ENCODE data around the gene ZGLP1. TPM values are rescaled to one million over a fixed set of nuclear protein-coding genes. Genes with fewer than 3 reads are reported as not detected.

ZGLP1 gene
- total and polyA plus RNA-seq, 8 donors, result 2.8 to 11.9 (median 6.9) TPM

- peak in 1 of 4 donors; percentile 85 for DNase-seq
- no peaks in the 10 kb centered on the region for H3K9me3 ChIP-seq
- TF ChIP-seq, protein P1, sequence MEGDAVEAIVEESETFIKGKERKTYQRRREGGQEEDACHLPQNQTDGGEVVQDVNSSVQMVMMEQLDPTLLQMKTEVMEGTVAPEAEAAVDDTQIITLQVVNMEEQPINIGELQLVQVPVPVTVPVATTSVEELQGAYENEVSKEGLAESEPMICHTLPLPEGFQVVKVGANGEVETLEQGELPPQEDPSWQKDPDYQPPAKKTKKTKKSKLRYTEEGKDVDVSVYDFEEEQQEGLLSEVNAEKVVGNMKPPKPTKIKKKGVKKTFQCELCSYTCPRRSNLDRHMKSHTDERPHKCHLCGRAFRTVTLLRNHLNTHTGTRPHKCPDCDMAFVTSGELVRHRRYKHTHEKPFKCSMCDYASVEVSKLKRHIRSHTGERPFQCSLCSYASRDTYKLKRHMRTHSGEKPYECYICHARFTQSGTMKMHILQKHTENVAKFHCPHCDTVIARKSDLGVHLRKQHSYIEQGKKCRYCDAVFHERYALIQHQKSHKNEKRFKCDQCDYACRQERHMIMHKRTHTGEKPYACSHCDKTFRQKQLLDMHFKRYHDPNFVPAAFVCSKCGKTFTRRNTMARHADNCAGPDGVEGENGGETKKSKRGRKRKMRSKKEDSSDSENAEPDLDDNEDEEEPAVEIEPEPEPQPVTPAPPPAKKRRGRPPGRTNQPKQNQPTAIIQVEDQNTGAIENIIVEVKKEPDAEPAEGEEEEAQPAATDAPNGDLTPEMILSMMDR (IDR thresholded peaks at IDR 0.05), result no peak
- no peaks in the 10 kb centered on the region for H3K36me3 ChIP-seq
- peaks cover 31 to 92% of the 10 kb centered on the region in 2 donors for H3K27me3 ChIP-seq
- H3K4me1 ChIP-seq, result peaks cover 34 to 79% of the 10 kb centered on the region in 2 donors
- ATAC-seq, result no peak
- intact Hi-C loops (cut with DNase I), result no loop called here
- no peak overlapping the region for H3K27ac ChIP-seq
- H3K4me3 ChIP-seq, result peak overlapping the region; percentile 48
Measured at GRCh38 chr19:10292789-10293636, 16.6 kb downstream of the ZGLP1 start.

DNA sequence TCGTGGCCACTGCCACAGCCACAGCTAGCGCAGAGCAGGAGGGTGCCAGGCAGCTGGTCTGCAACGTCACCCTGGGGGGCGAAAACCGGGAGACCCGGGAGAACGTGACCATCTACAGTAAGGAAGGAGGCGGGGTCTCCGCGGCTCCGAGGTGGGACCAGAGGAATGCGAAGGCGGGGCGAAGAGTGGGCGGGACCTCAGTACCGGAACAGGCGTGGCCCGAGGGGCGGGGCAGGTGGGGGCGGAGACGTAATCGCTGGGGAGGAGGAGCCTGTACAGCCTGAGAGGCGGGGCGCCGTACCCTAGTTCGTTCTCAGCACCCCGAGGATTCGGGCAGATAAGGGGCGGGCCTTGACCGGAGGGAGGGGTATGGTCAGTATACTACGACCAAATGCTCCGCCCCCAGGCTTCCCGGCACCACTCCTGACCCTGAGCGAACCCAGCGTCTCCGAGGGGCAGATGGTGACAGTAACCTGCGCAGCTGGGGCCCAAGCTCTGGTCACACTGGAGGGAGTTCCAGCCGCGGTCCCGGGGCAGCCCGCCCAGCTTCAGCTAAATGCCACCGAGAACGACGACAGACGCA, 17.3 kb downstream of the ZGLP1 start:
- intact Hi-C loops (cut with DNase I), result no loop called here
- TF ChIP-seq, protein P1 (IDR thresholded peaks at IDR 0.05), result no peak
- H3K4me3 ChIP-seq, result peak overlapping the region; percentile 48
- no peaks in the 10 kb centered on the region for H3K36me3 ChIP-seq
- DNase-seq (peak; percentile 36 to 96 (median 88)), ATAC-seq (peak; percentile 69)
- H3K9me3 ChIP-seq, result no peaks in the 10 kb centered on the region
- H3K27ac ChIP-seq, result peak overlapping the region in 1 of 2 donors; percentile 18
- peaks cover 31 to 99% of the 10 kb centered on the region in 2 donors for H3K27me3 ChIP-seq
- H3K4me1 ChIP-seq, result peaks cover 34 to 86% of the 10 kb centered on the region in 2 donors

- Histone ChIP-seq H3K27ac (peak overlapping the region in 1 of 2 donors; percentile 18), H3K4me3 (peak overlapping the region; percentile 48), H3K9me3 (no peaks in the 10 kb centered on the region), H3K4me1 (peaks cover 34 to 92% of the 10 kb centered on the region in 2 donors), H3K27me3 (peaks cover 31 to 95% of the 10 kb centered on the region in 2 donors), H3K36me3 (no peaks in the 10 kb centered on the region)
- TF ChIP-seq, protein P1 (IDR thresholded peaks at IDR 0.05), result no peak
- intact Hi-C loops (cut with DNase I), result no loop called here
- DNase-seq (no peak), ATAC-seq (peak; percentile 0)
Measured at GRCh38 chr19:10291554-10292205, 17.9 kb downstream of the ZGLP1 start.

- Histone ChIP-seq H3K4me1 (peaks cover 39 to 98% of the 10 kb centered on the region in 2 donors), H3K9me3 (no peaks in the 10 kb centered on the region), H3K27me3 (peaks cover 31 to 88% of the 10 kb centered on the region in 2 donors), H3K27ac (peak overlapping the region in 1 of 2 donors; percentile 18), H3K4me3 (peak overlapping the region; percentile 48), H3K36me3 (peaks cover 0 to 3% of the 10 kb centered on the region in 2 donors)
- ATAC-seq, result peak; percentile 42
- DNase-seq, result peak; percentile 53 to 91 (median 80)
- intact Hi-C loops (cut with DNase I), result no loop called here
- TF ChIP-seq, protein P1 (IDR thresholded peaks at IDR 0.05), result no peak
Measured at GRCh38 chr19:10290876-10291553, 18.6 kb downstream of the ZGLP1 start.
